Transverse colon (tissue), 4 donors: Measurements from ENCODE around the gene EIF3B.

Experiments used
- EP300 ChIP-seq: sonication (generic); formaldehyde crosslinking; IDR thresholded peaks from one replicate; pipeline ENCODE4 v1.6.1; 2017; ENCODE audit warnings: antibody characterized with exemption, low read depth
- POLR2A ChIP-seq: fragments of 450-650 bp; IDR thresholded peaks from one replicate; pipeline ENCODE4 v1.6.1; 2016; ENCODE audit warnings: antibody characterized with exemption, mild to moderate bottlenecking, moderate library complexity
- POLR2AphosphoS5 ChIP-seq, 3 donors: sonication (generic); formaldehyde crosslinking; IDR thresholded peaks; one replicate each; pipeline ENCODE4 v1.6.1; 2016; ENCODE audit warnings: antibody characterized with exemption in 3 of 3
- TF ChIP-seq, protein P1 (sequence below), 5 experiments: fragments of 200-600 bp in 3 of 5; fragments of 450-650 bp in 2 of 5; sonication (generic) in 3 of 5; IDR thresholded peaks; 1 replicate in 2 of 5; 2 replicates in 3 of 5; pipeline ENCODE4 v1.5.1; 2016 to 2017; ENCODE audit warnings: antibody characterized with exemption in 5 of 5, inconsistent platforms in 3 of 5, mild to moderate bottlenecking in 2 of 5, moderate library complexity in 1 of 5

DNA sequence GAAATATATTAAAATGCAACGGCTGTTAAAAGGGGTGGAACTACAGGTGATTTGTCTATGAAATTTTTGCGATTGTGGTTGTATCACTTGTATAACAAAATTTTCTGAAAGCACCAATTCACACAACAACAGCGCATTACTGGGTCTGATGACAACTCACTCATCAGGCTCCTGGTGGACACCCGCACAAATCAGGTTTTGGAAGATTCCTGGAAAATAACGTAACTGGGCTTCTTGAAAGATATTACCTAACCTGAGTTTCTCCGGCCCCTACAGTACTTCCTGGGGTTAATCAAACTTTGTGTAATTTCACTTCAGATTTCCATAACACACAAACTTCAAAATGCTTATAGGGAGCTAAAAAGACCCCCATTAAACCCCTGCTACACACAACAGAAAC, 47.9 kb upstream of the EIF3B start:
- TF ChIP-seq, protein P1, sequence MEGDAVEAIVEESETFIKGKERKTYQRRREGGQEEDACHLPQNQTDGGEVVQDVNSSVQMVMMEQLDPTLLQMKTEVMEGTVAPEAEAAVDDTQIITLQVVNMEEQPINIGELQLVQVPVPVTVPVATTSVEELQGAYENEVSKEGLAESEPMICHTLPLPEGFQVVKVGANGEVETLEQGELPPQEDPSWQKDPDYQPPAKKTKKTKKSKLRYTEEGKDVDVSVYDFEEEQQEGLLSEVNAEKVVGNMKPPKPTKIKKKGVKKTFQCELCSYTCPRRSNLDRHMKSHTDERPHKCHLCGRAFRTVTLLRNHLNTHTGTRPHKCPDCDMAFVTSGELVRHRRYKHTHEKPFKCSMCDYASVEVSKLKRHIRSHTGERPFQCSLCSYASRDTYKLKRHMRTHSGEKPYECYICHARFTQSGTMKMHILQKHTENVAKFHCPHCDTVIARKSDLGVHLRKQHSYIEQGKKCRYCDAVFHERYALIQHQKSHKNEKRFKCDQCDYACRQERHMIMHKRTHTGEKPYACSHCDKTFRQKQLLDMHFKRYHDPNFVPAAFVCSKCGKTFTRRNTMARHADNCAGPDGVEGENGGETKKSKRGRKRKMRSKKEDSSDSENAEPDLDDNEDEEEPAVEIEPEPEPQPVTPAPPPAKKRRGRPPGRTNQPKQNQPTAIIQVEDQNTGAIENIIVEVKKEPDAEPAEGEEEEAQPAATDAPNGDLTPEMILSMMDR (IDR thresholded peaks at IDR 0.05) = no peak
- TF ChIP-seq EP300 (no peak), POLR2A (no peak), POLR2AphosphoS5 (IDR thresholded peaks at IDR 0.05) (no peak)
